Hair follicular keratinocyte (primary cell): ENCODE results near the gene SRPK1. TPM values are rescaled to one million over a fixed set of nuclear protein-coding genes. Genes with fewer than 3 reads are reported as not detected.

Experiments
- total RNA-seq: library from RNA; depleted of rRNA; stranded (reverse); fragments of >200 nt; gene quantifications from 2 replicates; pipeline ENCODE4 v1.2.3, GENCODE V29; 2015

Gene SRPK1
- total RNA-seq, result 60.2 and 62.6 TPM in 2 replicates

GRCh38 chr6:35920793-35921732 lies at the start of gene SRPK1:
SRPK1 (minus strand) TSS chr6:35921098; CDS start chr6:35921056, 42 bp downstream.

GRCh38 chr6:35804996-35805736 lies 115.7 kb downstream of the SRPK1 start, which contains the start of gene LHFPL5:
LHFPL5 (plus strand) TSS chr6:35805352; CDS start chr6:35805671, 319 bp downstream.

Other genes with a start within 250 kb of the SRPK1 start
- 57.5 and 71.2 TPM in 2 replicates for gene FKBP5, start 232.2 kb downstream of the SRPK1 start, total RNA-seq
- 0.23 TPM in 1 of 2 replicates, not detected in the other for gene ARMC12, start 184.1 kb downstream of the SRPK1 start, total RNA-seq
- not detected in 2 replicates for gene CLPSL2, start 144.5 kb downstream of the SRPK1 start, total RNA-seq
- gene CLPSL1, start 140.1 kb downstream of the SRPK1 start, total RNA-seq, result not detected in 2 replicates
- gene CLPS, start 123.8 kb downstream of the SRPK1 start, total RNA-seq, result not detected in 2 replicates
- gene LHFPL5, start 115.7 kb downstream of the SRPK1 start, total RNA-seq, result not detected in 2 replicates
- gene SLC26A8, start 103.5 kb upstream of the SRPK1 start, total RNA-seq, result not detected in 2 replicates
- 36.1 and 38.3 TPM in 2 replicates for gene MAPK14, start 106.7 kb upstream of the SRPK1 start, total RNA-seq
- gene MAPK13, start 209.4 kb upstream of the SRPK1 start, total RNA-seq, result 27.0 and 45.2 TPM in 2 replicates